Measurements from ENCODE around the gene NEDD9.

- TF ChIP-seq CTCF (IDR thresholded peaks at IDR 0.05; ENCODE audit: insufficient read depth, low read length) (no peak), POLR2AphosphoS5 (IDR thresholded peaks at IDR 0.05; ENCODE audit: low read depth) (no peak), REST (IDR thresholded peaks at IDR 0.05; ENCODE audit: insufficient replicate concordance, low read depth) (no peak), GABPA (IDR thresholded peaks at IDR 0.05; ENCODE audit: low read depth) (no peak), SPI1 (IDR thresholded peaks at IDR 0.05; ENCODE audit: borderline replicate concordance, low read depth) (no peak)
These were observed 2.0 kb downstream of the NEDD9 start for GRCh38 chr6:11230158-11231107.

Measured in HL-60 (cell line).